GM21576 (cell line): ENCODE measurements around the gene YBX2.
A peak's percentile ranks its signal among the peaks of the same experiment; 100 is the strongest.
"Not testable (repeated sequence)": the region's sequence is repeated elsewhere in the genome, so short reads cannot be mapped to it uniquely, and the experiment has no call there.

Experiments used
- ATAC-seq: cut with Tn5 transposase; IDR thresholded peaks from one replicate; pipeline ENCODE4 v1.9.1; 2021; ENCODE audit warnings: mild to moderate bottlenecking, moderate library complexity; ENCODE audit not compliant: unreplicated experiment

Gene YBX2

GRCh38 chr17:7249830-7250229, 44.6 kb downstream of the YBX2 start:
- no peak for ATAC-seq

- ATAC-seq, result no peak
Measured at GRCh38 chr17:7249214-7249613, 45.2 kb downstream of the YBX2 start.

- ATAC-seq, result no peak
Measured at GRCh38 chr17:7248796-7249195, 45.6 kb downstream of the YBX2 start.

- ATAC-seq, result no peak
Measured at GRCh38 chr17:7246779-7247178, 47.7 kb downstream of the YBX2 start.

GRCh38 chr17:7243838-7244237, 50.6 kb downstream of the YBX2 start:
- ATAC-seq, result not testable (repeated sequence)

GRCh38 chr17:7243453-7243729, 51.0 kb downstream of the YBX2 start:
- ATAC-seq, result no peak

- peak; percentile 37 for ATAC-seq
Measured at GRCh38 chr17:7242717-7243452, 51.6 kb downstream of the YBX2 start.

GRCh38 chr17:7241783-7242716, 52.4 kb downstream of the YBX2 start, which contains the start of gene GABARAP:
Gene GABARAP (minus strand): TSS chr17:7242449. CDS start chr17:7242330, 119 bp downstream.
- ATAC-seq, result no peak

GRCh38 chr17:7241090-7241733, 53.2 kb downstream of the YBX2 start:
- no peak for ATAC-seq

GRCh38 chr17:7240375-7240774, 54.1 kb downstream of the YBX2 start:
- ATAC-seq, result no peak

GRCh38 chr17:7239091-7240027, 55.1 kb downstream of the YBX2 start, which contains the start of gene PHF23:
Gene PHF23 (minus strand): TSS chr17:7239457. CDS start chr17:7239279, 178 bp downstream.
- peak; percentile 47 for ATAC-seq

- no peak for ATAC-seq
Measured at GRCh38 chr17:7238420-7239090, 55.9 kb downstream of the YBX2 start.
